Activated CD8-positive, alpha-beta T cell treated with anti-CD3 and anti-CD28 coated beads for 36 hours (primary cell): ENCODE data around the gene ATP2A1. TPM values are rescaled to one million over a fixed set of nuclear protein-coding genes. Genes with fewer than 3 reads are reported as not detected.

Experiments
- ATAC-seq: fragments of 200-7000 bp; cut with Tn5 transposase; one replicate; pipeline ENCODE4 v1.10.0; 2021; ENCODE audit warnings: mild to moderate bottlenecking, moderate library complexity
- CTCF ChIA-PET: fragments of 350-600 bp; sonication (Branson Sonifier 250); formaldehyde crosslinking; loops from one replicate; lab custom pipeline; 2021; ENCODE audit warnings: antibody characterized with exemption; lab: Charles Lee
- POLR2A ChIA-PET: fragments of 350-600 bp; sonication (Branson Sonifier 250); formaldehyde crosslinking; loops from one replicate; lab custom pipeline; 2021; ENCODE audit warnings: antibody characterized with exemption; lab: Charles Lee
- DNase-seq: peaks from one replicate; pipeline ENCODE4 v3.0.0-alpha.2; 2020
- H3K27ac Mint-ChIP-seq: one replicate; pipeline ENCODE4 v1.8.0; 2021; ENCODE audit warnings: mild to moderate bottlenecking, mixed read lengths
- H3K27me3 Mint-ChIP-seq: one replicate; pipeline ENCODE4 v1.8.0; 2021; ENCODE audit warnings: mixed read lengths
- H3K36me3 Mint-ChIP-seq: one replicate; pipeline ENCODE4 v1.8.0; 2021; ENCODE audit warnings: low read depth, mixed read lengths
- H3K4me1 Mint-ChIP-seq: one replicate; pipeline ENCODE4 v1.8.0; 2021; ENCODE audit warnings: low read depth, mixed read lengths
- H3K4me3 Mint-ChIP-seq: one replicate; pipeline ENCODE4 v1.8.0; 2021; ENCODE audit warnings: mild to moderate bottlenecking, moderate library complexity, mixed read lengths
- H3K9me3 Mint-ChIP-seq: one replicate; pipeline ENCODE4 v1.8.0; 2021; ENCODE audit warnings: mixed read lengths
- intact Hi-C: fragments of 100-400 bp; cut with micrococcal nuclease; formaldehyde crosslinking; loops from one replicate; pipeline ENCODE4 v1.10.0; 2022
- total RNA-seq, 2 experiments: library from RNA; stranded (reverse); gene quantifications; one replicate each; pipeline ENCODE4 v1.2.3, GENCODE V29; 2021
- TF ChIP-seq, protein P1 (sequence below): fragments of 200-600 bp; IDR thresholded peaks from one replicate; pipeline ENCODE4 v1.8.0; 2022; ENCODE audit warnings: antibody characterized with exemption, mild to moderate bottlenecking

Gene ATP2A1
- total RNA-seq, 2 experiments from 2014 or later = 2.1 to 2.5 TPM

DNA sequence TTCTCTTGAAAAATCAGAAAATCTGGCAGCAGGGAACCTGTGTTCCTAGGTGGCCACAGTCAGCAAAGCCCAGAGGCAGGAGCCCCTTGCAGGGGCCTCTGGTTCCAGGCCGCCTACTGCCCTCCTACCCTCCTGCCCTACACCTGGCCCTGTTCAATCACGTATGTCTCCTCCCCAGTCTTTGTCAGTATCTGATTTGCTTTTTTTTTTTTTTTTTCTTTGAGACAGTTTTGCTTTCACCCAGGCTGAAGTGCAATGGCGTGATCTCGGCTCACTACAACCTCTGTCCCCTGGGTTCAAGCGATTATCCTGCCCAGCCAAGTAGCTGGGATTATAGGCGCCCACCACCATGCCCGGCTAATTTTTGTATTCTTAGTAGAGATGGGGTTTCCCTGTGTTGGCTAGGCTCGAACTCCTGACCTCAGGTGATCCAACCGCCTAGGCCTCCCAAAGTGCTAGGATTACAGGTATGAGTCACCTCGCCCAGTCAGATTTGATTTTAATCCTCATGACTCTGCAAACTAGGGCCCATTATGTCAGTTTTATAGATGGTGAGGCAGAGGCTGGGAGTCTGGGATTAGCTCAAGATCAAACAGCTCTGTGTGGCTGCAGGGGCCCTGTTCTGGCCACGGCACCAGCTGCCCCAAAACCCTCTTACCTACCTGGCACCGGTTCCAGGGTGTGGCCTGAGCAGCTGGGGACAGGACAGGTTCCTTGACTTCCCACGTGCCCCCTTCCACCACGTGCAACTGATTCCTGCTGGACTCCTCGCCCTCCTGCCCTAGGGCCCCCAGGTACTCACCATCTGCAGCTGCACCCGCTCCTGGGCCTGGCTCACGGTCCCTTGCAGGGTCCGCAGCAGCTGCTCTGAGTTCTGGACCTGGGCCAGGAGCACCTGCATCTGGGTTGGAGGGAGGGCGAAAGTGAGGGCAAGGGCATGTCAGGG, 32.1 kb downstream of the ATP2A1 start:
- no peaks in the 10 kb centered on the region for H3K9me3 Mint-ChIP-seq
- TF ChIP-seq, protein P1, sequence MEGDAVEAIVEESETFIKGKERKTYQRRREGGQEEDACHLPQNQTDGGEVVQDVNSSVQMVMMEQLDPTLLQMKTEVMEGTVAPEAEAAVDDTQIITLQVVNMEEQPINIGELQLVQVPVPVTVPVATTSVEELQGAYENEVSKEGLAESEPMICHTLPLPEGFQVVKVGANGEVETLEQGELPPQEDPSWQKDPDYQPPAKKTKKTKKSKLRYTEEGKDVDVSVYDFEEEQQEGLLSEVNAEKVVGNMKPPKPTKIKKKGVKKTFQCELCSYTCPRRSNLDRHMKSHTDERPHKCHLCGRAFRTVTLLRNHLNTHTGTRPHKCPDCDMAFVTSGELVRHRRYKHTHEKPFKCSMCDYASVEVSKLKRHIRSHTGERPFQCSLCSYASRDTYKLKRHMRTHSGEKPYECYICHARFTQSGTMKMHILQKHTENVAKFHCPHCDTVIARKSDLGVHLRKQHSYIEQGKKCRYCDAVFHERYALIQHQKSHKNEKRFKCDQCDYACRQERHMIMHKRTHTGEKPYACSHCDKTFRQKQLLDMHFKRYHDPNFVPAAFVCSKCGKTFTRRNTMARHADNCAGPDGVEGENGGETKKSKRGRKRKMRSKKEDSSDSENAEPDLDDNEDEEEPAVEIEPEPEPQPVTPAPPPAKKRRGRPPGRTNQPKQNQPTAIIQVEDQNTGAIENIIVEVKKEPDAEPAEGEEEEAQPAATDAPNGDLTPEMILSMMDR = no peak
- ATAC-seq (peak; percentile 20), DNase-seq (peak; percentile 21)
- H3K27me3 Mint-ChIP-seq = no peaks in the 10 kb centered on the region
- H3K4me3 Mint-ChIP-seq = no peak overlapping the region
- no peak overlapping the region for H3K27ac Mint-ChIP-seq
- CTCF ChIA-PET = interaction anchor here (1.0 kb wide), 1 partner anchor 35 kb away, joined by 4 read pairs; no protein-coding TSS in a partner anchor
- POLR2A ChIA-PET = no interaction called here
- no peaks in the 10 kb centered on the region for H3K4me1 Mint-ChIP-seq
- intact Hi-C loops = no loop called here
- H3K36me3 Mint-ChIP-seq = peaks cover 13% of the 10 kb centered on the region

GRCh38 chr16:28912558-28912957, 34.3 kb downstream of the ATP2A1 start:
- intact Hi-C loops = no loop called here
- ChIA-PET POLR2A (no interaction called here), CTCF (no interaction called here)
- ATAC-seq = no peak
- Mint-ChIP-seq H3K4me1 (no peaks in the 10 kb centered on the region), H3K9me3 (no peaks in the 10 kb centered on the region), H3K27ac (no peak overlapping the region), H3K27me3 (no peaks in the 10 kb centered on the region), H3K4me3 (no peak overlapping the region), H3K36me3 (peaks cover 18% of the 10 kb centered on the region)
- no peak for DNase-seq
- TF ChIP-seq, protein P1 = no peak

DNA sequence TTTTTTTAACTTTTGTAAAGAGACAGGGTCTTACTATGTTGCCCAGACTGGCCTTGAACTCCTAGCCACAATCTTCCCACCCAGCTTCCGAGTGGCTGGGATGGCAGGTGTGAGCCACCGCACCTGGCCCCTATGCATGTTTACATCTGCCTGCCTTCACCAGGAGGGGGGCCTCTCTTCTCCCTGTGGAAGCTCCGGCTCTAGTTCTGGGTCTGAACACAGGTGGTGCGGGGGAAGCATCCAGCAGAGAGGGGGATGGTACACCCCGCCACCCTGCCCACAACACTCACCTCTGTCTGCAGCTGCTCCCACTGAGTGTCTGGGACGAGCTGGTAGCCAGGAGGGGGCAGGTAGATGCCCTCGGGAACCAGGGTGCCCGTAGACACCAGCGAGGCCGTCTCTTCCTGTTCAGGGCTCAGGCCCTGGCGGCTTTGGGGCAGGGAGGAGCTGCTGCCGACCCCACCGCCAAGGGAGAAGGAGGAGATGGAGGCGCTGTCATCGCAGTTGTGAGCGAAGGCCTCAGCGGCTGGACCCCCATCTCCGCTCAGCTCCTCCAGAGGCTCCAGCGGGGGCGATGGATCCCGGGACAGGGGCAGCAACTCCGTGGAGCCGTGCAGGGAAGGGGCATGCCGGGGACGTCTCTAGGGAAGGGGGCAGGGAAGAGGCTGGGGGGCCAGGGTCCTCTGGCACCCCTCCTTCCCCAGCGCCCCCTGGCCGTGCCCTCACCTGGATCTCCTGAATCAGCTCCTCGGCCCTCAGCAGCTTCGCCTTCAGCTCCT, 35.8 kb downstream of the ATP2A1 start:
- TF ChIP-seq, protein P1 = no peak
- ChIA-PET CTCF (no interaction called here), POLR2A (interaction anchor here (0.8 to 1.3 kb wide), 3 partner anchors 9 to 359 kb away, joined by 3 to 6 read pairs (median 3); no protein-coding TSS in a partner anchor)
- peaks cover 18% of the 10 kb centered on the region for H3K36me3 Mint-ChIP-seq
- no peak for DNase-seq
- no peaks in the 10 kb centered on the region for H3K4me1 Mint-ChIP-seq
- H3K27me3 Mint-ChIP-seq = no peaks in the 10 kb centered on the region
- no peak overlapping the region for H3K27ac Mint-ChIP-seq
- H3K9me3 Mint-ChIP-seq = no peaks in the 10 kb centered on the region
- H3K4me3 Mint-ChIP-seq = no peak overlapping the region
- ATAC-seq = no peak
- intact Hi-C loops = no loop called here

DNA sequence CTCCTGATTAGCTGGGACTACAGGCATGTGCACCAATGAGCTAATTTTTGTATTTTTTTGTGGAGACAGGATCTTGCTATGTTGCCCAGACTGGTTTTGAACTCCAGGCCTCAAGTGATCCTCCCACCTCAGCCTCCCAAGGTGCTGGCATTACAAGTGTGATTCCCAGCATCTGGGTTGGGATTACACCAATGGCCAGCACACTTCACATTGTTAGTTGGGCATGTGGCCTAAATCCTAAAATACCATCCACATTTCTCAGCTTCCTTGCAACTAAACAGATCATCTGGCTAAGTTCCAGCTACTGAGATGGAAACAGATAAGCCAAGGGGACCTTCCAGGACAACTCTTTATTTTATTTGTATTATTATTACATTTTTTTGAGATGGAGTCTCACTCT, 36.9 kb downstream of the ATP2A1 start:
- Mint-ChIP-seq H3K36me3 (peaks cover 18% of the 10 kb centered on the region), H3K27ac (no peak overlapping the region), H3K27me3 (no peaks in the 10 kb centered on the region), H3K4me1 (no peaks in the 10 kb centered on the region), H3K9me3 (no peaks in the 10 kb centered on the region), H3K4me3 (no peak overlapping the region)
- TF ChIP-seq, protein P1 = no peak
- intact Hi-C loops = no loop called here
- ATAC-seq (no peak), DNase-seq (no peak)
- ChIA-PET CTCF (interaction anchor here (1.0 kb wide), 1 partner anchor 30 kb away, joined by 5 read pairs; no protein-coding TSS in a partner anchor), POLR2A (interaction anchor here (0.8 to 1.3 kb wide), 2 partner anchors 21 to 360 kb away, joined by 3 read pairs; no protein-coding TSS in a partner anchor)
